NT2/D1 (cell line): Measurements from ENCODE around the gene UBE3C.
A peak's percentile ranks its signal among the peaks of the same experiment; 100 is the strongest.

ENCODE experiments used
- DNase-seq: peaks from one replicate; pipeline ENCODE4 v3.0.0-alpha.2; 2011; ENCODE audit warnings: low read depth, low spot score
- H3K27me3 ChIP-seq: 2 replicates; pipeline ENCODE4 v1.6.0; 2011; ENCODE audit warnings: mild to moderate bottlenecking; ENCODE audit not compliant: insufficient read length, insufficient read depth
- H3K36me3 ChIP-seq: 2 replicates; pipeline ENCODE4 v1.6.1; 2011; ENCODE audit warnings: mild to moderate bottlenecking, low read length, mixed read lengths; ENCODE audit not compliant: insufficient read depth, insufficient read length
- H3K4me1 ChIP-seq: 2 replicates; pipeline ENCODE4 v1.5.1; 2011; ENCODE audit not compliant: insufficient read depth, insufficient read length
- H3K4me3 ChIP-seq: 2 replicates; pipeline ENCODE4 v1.5.1; 2011; ENCODE audit warnings: low read depth; ENCODE audit not compliant: insufficient read length
- H3K9ac ChIP-seq: 2 replicates; pipeline ENCODE4 v1.6.0; 2011; ENCODE audit warnings: low read depth; ENCODE audit not compliant: insufficient read length
- H3K9me3 ChIP-seq: 2 replicates; pipeline ENCODE4 v1.5.1; 2011; ENCODE audit warnings: mild to moderate bottlenecking, low read length; ENCODE audit not compliant: insufficient read depth
- SUZ12 ChIP-seq: IDR thresholded peaks from 2 replicates; pipeline ENCODE4 v1.6.1; 2011; ENCODE audit not compliant: insufficient read length, insufficient read depth; ENCODE audit errors: extremely low read depth
- YY1 ChIP-seq: IDR thresholded peaks from 2 replicates; pipeline ENCODE4 v1.6.1; 2011; ENCODE audit not compliant: insufficient read length, insufficient read depth
- ZNF274 ChIP-seq: IDR thresholded peaks from 2 replicates; pipeline ENCODE4 v1.6.1; 2011; ENCODE audit warnings: mild to moderate bottlenecking, low read depth, low read length

Gene UBE3C

DNA sequence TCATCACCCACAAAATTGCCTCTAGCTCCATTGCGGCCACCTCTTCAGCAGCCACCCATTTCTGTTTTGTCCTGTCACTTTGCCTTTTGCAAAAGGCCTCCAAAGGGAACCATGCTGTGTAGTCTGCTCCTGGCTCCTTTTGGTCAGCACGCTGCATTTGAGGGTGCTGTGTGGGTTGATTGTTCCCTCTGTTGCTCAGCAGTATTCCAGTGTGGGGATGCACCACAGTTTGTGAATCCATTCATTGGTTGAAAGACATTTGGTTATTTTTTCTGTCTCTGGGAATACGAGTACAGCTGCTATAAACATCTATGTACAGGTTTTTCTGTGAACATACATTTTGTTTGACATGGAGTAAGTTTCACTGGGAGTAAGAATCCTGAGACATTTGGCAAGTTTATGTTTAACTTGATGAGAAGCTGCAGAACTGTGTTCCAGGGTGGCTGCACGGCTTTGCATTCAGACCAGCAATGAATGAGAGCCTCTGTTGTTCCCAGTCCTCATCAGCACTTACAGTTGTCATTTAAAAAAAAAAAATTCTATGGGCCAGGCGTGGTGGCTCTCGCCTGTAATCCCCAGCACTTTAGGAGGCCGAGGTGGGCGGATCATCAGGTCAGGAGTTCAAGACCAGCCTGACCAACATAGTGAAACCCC lies 82.3 kb downstream of the UBE3C start:
- Histone ChIP-seq H3K27me3 (no peaks in the 10 kb centered on the region), H3K4me3 (no peak overlapping the region), H3K9ac (no peak overlapping the region), H3K9me3 (no peaks in the 10 kb centered on the region), H3K4me1 (no peaks in the 10 kb centered on the region), H3K36me3 (peaks cover 66% of the 10 kb centered on the region)
- DNase-seq: no peak
- TF ChIP-seq YY1 (no peak), SUZ12 (no peak), ZNF274 (no peak)

- Histone ChIP-seq H3K36me3 (peaks cover 64% of the 10 kb centered on the region), H3K9me3 (no peaks in the 10 kb centered on the region), H3K9ac (no peak overlapping the region), H3K27me3 (no peaks in the 10 kb centered on the region), H3K4me1 (no peaks in the 10 kb centered on the region), H3K4me3 (no peak overlapping the region)
- no peak for DNase-seq
- TF ChIP-seq YY1 (no peak), ZNF274 (no peak), SUZ12 (no peak)
Observed at GRCh38 chr7:157222687-157223086, 84.0 kb downstream of the UBE3C start.

- DNase-seq: no peak
- TF ChIP-seq SUZ12: no peak
- TF ChIP-seq ZNF274: no peak
- no peak for TF ChIP-seq YY1
- Histone ChIP-seq H3K27me3 (no peaks in the 10 kb centered on the region), H3K36me3 (peaks cover 61% of the 10 kb centered on the region), H3K4me3 (no peak overlapping the region), H3K9me3 (no peaks in the 10 kb centered on the region), H3K9ac (no peak overlapping the region), H3K4me1 (no peaks in the 10 kb centered on the region)
Observed at GRCh38 chr7:157224627-157225026, 85.9 kb downstream of the UBE3C start.

DNA sequence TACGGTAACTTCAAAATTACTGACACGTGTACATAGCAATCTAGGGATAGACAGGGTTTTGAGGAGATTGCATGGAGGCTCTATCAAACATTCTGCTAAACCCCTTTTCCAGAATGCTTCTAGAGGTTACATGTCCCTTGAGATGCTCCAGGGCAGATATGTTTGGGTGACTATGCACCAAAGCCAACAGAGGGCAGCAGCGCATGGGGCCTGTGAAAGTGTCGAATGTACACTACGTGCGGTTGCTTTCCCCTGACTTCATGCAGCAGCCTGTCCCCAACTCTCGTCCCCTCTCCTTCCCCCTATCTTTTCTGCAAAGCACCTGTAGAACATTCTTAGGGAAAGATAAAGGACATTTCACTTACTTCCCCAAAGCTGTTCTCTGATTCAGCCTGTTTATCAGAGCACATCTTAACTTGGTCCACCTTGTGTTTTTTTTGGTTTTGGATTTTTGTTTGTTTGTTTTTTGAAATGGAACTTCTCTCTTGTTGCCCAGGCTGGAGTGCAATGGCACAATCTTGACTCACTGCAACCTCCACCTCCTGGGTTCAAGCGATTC lies 90.2 kb downstream of the UBE3C start:
- no peak overlapping the region for H3K4me3 ChIP-seq
- DNase-seq: peak; percentile 16
- no peaks in the 10 kb centered on the region for H3K27me3 ChIP-seq
- no peaks in the 10 kb centered on the region for H3K9me3 ChIP-seq
- no peak overlapping the region for H3K9ac ChIP-seq
- no peaks in the 10 kb centered on the region for H3K4me1 ChIP-seq
- no peak for TF ChIP-seq YY1
- no peak for TF ChIP-seq ZNF274
- TF ChIP-seq SUZ12: no peak
- H3K36me3 ChIP-seq: peaks cover 62% of the 10 kb centered on the region

- DNase-seq: no peak
- Histone ChIP-seq H3K36me3 (peaks cover 47% of the 10 kb centered on the region), H3K27me3 (no peaks in the 10 kb centered on the region), H3K9me3 (no peaks in the 10 kb centered on the region), H3K9ac (no peak overlapping the region), H3K4me3 (no peak overlapping the region), H3K4me1 (no peaks in the 10 kb centered on the region)
- TF ChIP-seq SUZ12 (no peak), ZNF274 (no peak), YY1 (no peak)
Observed at GRCh38 chr7:157233677-157234076, 95.0 kb downstream of the UBE3C start.

GRCh38 chr7:157234271-157234670 lies 95.5 kb downstream of the UBE3C start:
- DNase-seq: no peak
- Histone ChIP-seq H3K9me3 (peaks cover under 1% of the 10 kb centered on the region; the same call in 1 of the 2 replicates), H3K4me3 (no peak overlapping the region), H3K9ac (no peak overlapping the region), H3K4me1 (no peaks in the 10 kb centered on the region), H3K36me3 (peaks cover 48% of the 10 kb centered on the region), H3K27me3 (no peaks in the 10 kb centered on the region)
- TF ChIP-seq YY1 (no peak), SUZ12 (no peak), ZNF274 (no peak)

GRCh38 chr7:157235357-157236333 lies 96.9 kb downstream of the UBE3C start:
- H3K4me3 ChIP-seq: no peak overlapping the region
- no peak overlapping the region for H3K9ac ChIP-seq
- H3K9me3 ChIP-seq: peaks cover 7% of the 10 kb centered on the region; the same call in 1 of the 2 replicates
- no peaks in the 10 kb centered on the region for H3K4me1 ChIP-seq
- peaks cover 54% of the 10 kb centered on the region for H3K36me3 ChIP-seq
- DNase-seq: no peak
- no peaks in the 10 kb centered on the region for H3K27me3 ChIP-seq
- TF ChIP-seq SUZ12 (no peak), ZNF274 (no peak), YY1 (no peak)
